ENCODE data around the gene ZNF410. TPM values are rescaled to one million over a fixed set of nuclear protein-coding genes. Genes with fewer than 3 reads are reported as not detected.

Gene ZNF410
- total RNA-seq, 1 experiment from 2014 or later, result 37.6 TPM

DNA sequence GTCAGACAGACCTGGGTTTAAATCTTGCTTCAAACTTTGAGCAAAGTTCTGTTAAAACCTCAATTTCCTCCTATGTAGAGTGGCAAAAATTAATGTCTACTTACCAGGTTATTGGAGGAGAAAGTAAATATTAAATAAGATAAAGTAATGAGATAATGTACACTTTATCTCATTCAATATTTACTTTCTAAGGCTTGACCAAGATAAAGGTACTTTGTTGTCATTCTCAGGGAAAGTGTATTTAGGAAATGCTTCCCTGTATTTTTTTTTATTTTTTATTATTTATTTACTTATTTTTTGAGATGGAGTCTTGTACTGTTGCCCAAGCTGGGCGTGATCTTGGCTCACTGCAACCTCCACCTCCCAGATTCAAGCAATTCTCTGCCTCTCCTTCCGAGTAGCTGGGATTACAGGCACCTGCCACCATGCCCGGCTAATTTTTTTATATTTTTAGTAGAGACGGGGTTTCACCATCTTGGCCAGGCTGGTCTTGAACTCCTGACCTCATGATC lies 58.6 kb downstream of the ZNF410 start:
- no peak overlapping the region for H3K27ac ChIP-seq (ENCODE audit: low read depth, low read length)
- TF ChIP-seq SRF (IDR thresholded peaks at IDR 0.05; ENCODE audit: low read depth) (no peak), CEBPB (IDR thresholded peaks at IDR 0.05; ENCODE audit: low read depth) (no peak), ZNF274 (IDR thresholded peaks at IDR 0.05; ENCODE audit: low read depth, low read length) (no peak)
- TF ChIP-seq, protein P1, sequence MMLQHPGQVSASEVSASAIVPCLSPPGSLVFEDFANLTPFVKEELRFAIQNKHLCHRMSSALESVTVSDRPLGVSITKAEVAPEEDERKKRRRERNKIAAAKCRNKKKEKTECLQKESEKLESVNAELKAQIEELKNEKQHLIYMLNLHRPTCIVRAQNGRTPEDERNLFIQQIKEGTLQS (IDR thresholded peaks at IDR 0.05), result no peak
- TF ChIP-seq, protein P2, sequence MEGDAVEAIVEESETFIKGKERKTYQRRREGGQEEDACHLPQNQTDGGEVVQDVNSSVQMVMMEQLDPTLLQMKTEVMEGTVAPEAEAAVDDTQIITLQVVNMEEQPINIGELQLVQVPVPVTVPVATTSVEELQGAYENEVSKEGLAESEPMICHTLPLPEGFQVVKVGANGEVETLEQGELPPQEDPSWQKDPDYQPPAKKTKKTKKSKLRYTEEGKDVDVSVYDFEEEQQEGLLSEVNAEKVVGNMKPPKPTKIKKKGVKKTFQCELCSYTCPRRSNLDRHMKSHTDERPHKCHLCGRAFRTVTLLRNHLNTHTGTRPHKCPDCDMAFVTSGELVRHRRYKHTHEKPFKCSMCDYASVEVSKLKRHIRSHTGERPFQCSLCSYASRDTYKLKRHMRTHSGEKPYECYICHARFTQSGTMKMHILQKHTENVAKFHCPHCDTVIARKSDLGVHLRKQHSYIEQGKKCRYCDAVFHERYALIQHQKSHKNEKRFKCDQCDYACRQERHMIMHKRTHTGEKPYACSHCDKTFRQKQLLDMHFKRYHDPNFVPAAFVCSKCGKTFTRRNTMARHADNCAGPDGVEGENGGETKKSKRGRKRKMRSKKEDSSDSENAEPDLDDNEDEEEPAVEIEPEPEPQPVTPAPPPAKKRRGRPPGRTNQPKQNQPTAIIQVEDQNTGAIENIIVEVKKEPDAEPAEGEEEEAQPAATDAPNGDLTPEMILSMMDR (IDR thresholded peaks at IDR 0.05 in 2 of 3, conservative IDR thresholded peaks at IDR 0.05 in 1 of 3; ENCODE audit: borderline replicate concordance in 1 of 3, insufficient read depth in 1 of 3, low read depth in 2 of 3, low read length in 2 of 3), result no peak
- no peaks in the 10 kb centered on the region for H3K27me3 ChIP-seq (ENCODE audit: insufficient read depth, low read length)
- no peak overlapping the region for H3K9ac ChIP-seq (ENCODE audit: low read length)
- H3K36me3 ChIP-seq (ENCODE audit: control insufficient read depth in 1 of 2, insufficient read depth in 2 of 2, low read length in 2 of 2), result no peaks in the 10 kb centered on the region; a peak in 1 of 4 replicates
- DNase-seq (ENCODE audit: low read depth, low spot score), result no peak
- RAD21 ChIA-PET (ENCODE audit: low non-redundant PET in 1 of 2, low total read pairs in 2 of 2, uncharacterized antibody in 2 of 2, unreplicated experiment in 2 of 2), result no interaction called here
- H4K20me1 ChIP-seq (ENCODE audit: insufficient read depth), result no peaks in the 10 kb centered on the region
- no peak for ATAC-seq
- CTCF ChIA-PET, result no interaction called here
- no peaks in the 10 kb centered on the region for H3K79me2 ChIP-seq (ENCODE audit: insufficient read depth, low read length)
- POLR2A ChIA-PET, result no interaction called here
- intact Hi-C loops (cut with micrococcal nuclease), result no loop called here
- H3K4me1 ChIP-seq (ENCODE audit: control insufficient read depth in 1 of 2, insufficient read depth in 2 of 2, low read length in 2 of 2), result peaks cover 0 to 6% of the 10 kb centered on the region in 2 experiments; a peak in 2 of 4 replicates
- BruUV-seq (replicated peaks), result no TSS peak
- H3K4me3 ChIP-seq (replicated peaks in 1 of 2; ENCODE audit: low read depth in 1 of 2, low read length in 2 of 2), result no peak overlapping the region
- H3K9me2 ChIP-seq (ENCODE audit: insufficient read depth), result no peaks in the 10 kb centered on the region
- no peak overlapping the region for H2AFZ ChIP-seq (ENCODE audit: low read depth, low read length, poor library complexity, severe bottlenecking)
- H3K4me2 ChIP-seq (ENCODE audit: low read length), result no peak overlapping the region
- H3K9me3 ChIP-seq (ENCODE audit: control insufficient read depth in 1 of 2, insufficient read depth in 1 of 2, low read depth in 1 of 2, low read length in 2 of 2), result no peaks in the 10 kb centered on the region

Data from HCT116 (cell line).